Measurements from ENCODE around the gene ACO1. TPM values are rescaled to one million over a fixed set of nuclear protein-coding genes. Genes with fewer than 3 reads are reported as not detected.

The ACO1 gene
- total RNA-seq, 2 donors from 2014 or later = 31.7 to 66.6 TPM

GRCh38 chr9:32463500-32464293 lies 79.3 kb downstream of the ACO1 start:
- DNase-seq (ENCODE audit: low spot score) = no peak
- intact Hi-C loops (cut with DNase I) = no loop called here
- TF ChIP-seq POLR2AphosphoS5 (IDR thresholded peaks at IDR 0.05) = no peak
- TF ChIP-seq POLR2A (IDR thresholded peaks at IDR 0.05) = no peak
- TF ChIP-seq CTCF (IDR thresholded peaks at IDR 0.05) = no peak
- H3K27me3 ChIP-seq (replicated peaks; ENCODE audit: insufficient read depth) = no peaks in the 10 kb centered on the region
- H3K9me3 ChIP-seq = no peaks in the 10 kb centered on the region
- WGBS = 89% methylated on average over 3 of the region's 5 CpGs
- H3K4me1 ChIP-seq (replicated peaks) = no peaks in the 10 kb centered on the region
- no peak overlapping the region for H3K27ac ChIP-seq
- H3K36me3 ChIP-seq = peaks cover 0 to 4% of the 10 kb centered on the region in 2 donors
- H3K4me3 ChIP-seq = no peak overlapping the region

GRCh38 chr9:32468740-32469139 lies 84.3 kb downstream of the ACO1 start:
- no peaks in the 10 kb centered on the region for H3K27me3 ChIP-seq (replicated peaks; ENCODE audit: insufficient read depth)
- WGBS = 96% methylated on average over 1 of the region's 1 CpG
- H3K9me3 ChIP-seq = no peaks in the 10 kb centered on the region
- DNase-seq (ENCODE audit: low spot score) = no peak
- H3K4me1 ChIP-seq (replicated peaks) = no peaks in the 10 kb centered on the region
- peaks cover 0 to 4% of the 10 kb centered on the region in 2 donors for H3K36me3 ChIP-seq
- intact Hi-C loops (cut with DNase I) = no loop called here
- no peak overlapping the region for H3K27ac ChIP-seq
- H3K4me3 ChIP-seq = no peak overlapping the region
- TF ChIP-seq POLR2A (IDR thresholded peaks at IDR 0.05) (no peak), CTCF (IDR thresholded peaks at IDR 0.05) (no peak), POLR2AphosphoS5 (IDR thresholded peaks at IDR 0.05) (no peak)

- intact Hi-C loops (cut with DNase I) = no loop called here
- Histone ChIP-seq H3K4me1 (replicated peaks) (no peaks in the 10 kb centered on the region), H3K27ac (no peak overlapping the region), H3K27me3 (replicated peaks; ENCODE audit: insufficient read depth) (no peaks in the 10 kb centered on the region), H3K4me3 (no peak overlapping the region), H3K36me3 (peaks cover 0 to 4% of the 10 kb centered on the region in 2 donors), H3K9me3 (no peaks in the 10 kb centered on the region)
- WGBS = 97% methylated on average over 3 of the region's 3 CpGs
- DNase-seq (ENCODE audit: low spot score) = no peak
- no peak for TF ChIP-seq POLR2A (IDR thresholded peaks at IDR 0.05)
- no peak for TF ChIP-seq POLR2AphosphoS5 (IDR thresholded peaks at IDR 0.05)
Measured at GRCh38 chr9:32472344-32472743, 87.9 kb downstream of the ACO1 start.

GRCh38 chr9:32483343-32483742 lies 98.9 kb downstream of the ACO1 start:
- Histone ChIP-seq H3K27ac (no peak overlapping the region), H3K4me1 (replicated peaks) (no peaks in the 10 kb centered on the region), H3K27me3 (replicated peaks; ENCODE audit: insufficient read depth) (no peaks in the 10 kb centered on the region), H3K9me3 (no peaks in the 10 kb centered on the region), H3K4me3 (no peak overlapping the region), H3K36me3 (peaks cover 0 to 6% of the 10 kb centered on the region in 2 donors)
- DNase-seq (ENCODE audit: low spot score) = no peak
- WGBS = 91% methylated on average over 4 of the region's 4 CpGs
- intact Hi-C loops (cut with DNase I) = no loop called here
- TF ChIP-seq POLR2AphosphoS5 (IDR thresholded peaks at IDR 0.05) (no peak), POLR2A (IDR thresholded peaks at IDR 0.05) (no peak), CTCF (IDR thresholded peaks at IDR 0.05) (no peak)

- Histone ChIP-seq H3K4me1 (replicated peaks) (no peaks in the 10 kb centered on the region), H3K4me3 (no peak overlapping the region), H3K27ac (no peak overlapping the region), H3K36me3 (peaks cover 0 to 6% of the 10 kb centered on the region in 2 donors), H3K27me3 (replicated peaks; ENCODE audit: insufficient read depth) (no peaks in the 10 kb centered on the region), H3K9me3 (no peaks in the 10 kb centered on the region)
- no peak for TF ChIP-seq POLR2A (IDR thresholded peaks at IDR 0.05)
- TF ChIP-seq POLR2AphosphoS5 (IDR thresholded peaks at IDR 0.05) = no peak
- no peak for TF ChIP-seq CTCF (IDR thresholded peaks at IDR 0.05)
- DNase-seq (ENCODE audit: low spot score) = no peak
- WGBS = 89% methylated on average over 2 of the region's 2 CpGs
- intact Hi-C loops (cut with DNase I) = no loop called here
Measured at GRCh38 chr9:32486839-32487562, 102.6 kb downstream of the ACO1 start.
